ENCODE results near the gene OR2G6. TPM values are rescaled to one million over a fixed set of nuclear protein-coding genes. Genes with fewer than 3 reads are reported as not detected.
"Not testable (repeated sequence)": the region's sequence is repeated elsewhere in the genome, so short reads cannot be mapped to it uniquely, and the experiment has no call there.

The OR2G6 gene
- total RNA-seq (2021) (not detected in 2 replicates), Bru-seq, nascent RNA (not detected), BruChase-seq, experiment 1, labeled RNA remaining after a 2-hour chase (percentile 2 among the genes with signal in this experiment), BruChase-seq, experiment 2, labeled RNA remaining after a 6-hour chase (not detected)
- long read RNA-seq: 0 reads

GRCh38 chr1:248507773-248508172, at the start of gene OR2G6:
Gene OR2G6, plus strand, starts transcription at chr1:248508073. Its CDS starts 13,574 bp downstream, at chr1:248521647.
- H3K4me3 ChIP-seq; H3K9me3 ChIP-seq (ENCODE audit: insufficient read depth, low read depth); H3F3A ChIP-seq (ENCODE audit: insufficient read depth, low read depth); H2AFZ ChIP-seq; H3K36me3 ChIP-seq (ENCODE audit: low read depth); POLR2A ChIA-PET (ENCODE audit: unreplicated experiment); H4K20me1 ChIP-seq (ENCODE audit: insufficient read depth); CTCF ChIA-PET; H3K27me3 ChIP-seq (ENCODE audit: insufficient read depth, low read depth); H3K4me1 ChIP-seq (replicated peaks; ENCODE audit: insufficient read depth); intact Hi-C loops (cut with micrococcal nuclease; ENCODE audit: unreplicated experiment); DNase-seq; H3K27ac ChIP-seq; H3K79me2 ChIP-seq (ENCODE audit: low read depth); H3K9me2 ChIP-seq (ENCODE audit: insufficient read depth); H3K4me2 ChIP-seq; BruUV-seq (replicated peaks): not testable (repeated sequence)

GRCh38 chr1:248459117-248459516, 48.8 kb upstream of the OR2G6 start:
- POLR2A ChIA-PET (ENCODE audit: unreplicated experiment); CTCF ChIA-PET; intact Hi-C loops (cut with micrococcal nuclease; ENCODE audit: unreplicated experiment); H3K36me3 ChIP-seq (ENCODE audit: low read depth); H3K9me2 ChIP-seq (ENCODE audit: insufficient read depth); H3K4me2 ChIP-seq; BruUV-seq (replicated peaks); DNase-seq; H3K4me3 ChIP-seq; H3K9me3 ChIP-seq (ENCODE audit: insufficient read depth, low read depth); H2AFZ ChIP-seq; H3K79me2 ChIP-seq (ENCODE audit: low read depth); H3K27ac ChIP-seq; H4K20me1 ChIP-seq (ENCODE audit: insufficient read depth); H3K27me3 ChIP-seq (ENCODE audit: insufficient read depth, low read depth); H3K4me1 ChIP-seq (replicated peaks; ENCODE audit: insufficient read depth); H3F3A ChIP-seq (ENCODE audit: insufficient read depth, low read depth): not testable (repeated sequence)

- TF ChIP-seq CTCF (conservative IDR thresholded peaks at IDR 0.05): no peak
- no peak for TF ChIP-seq EZH2 (IDR thresholded peaks at IDR 0.05; ENCODE audit: low read depth)
These were observed 36.7 kb upstream of the OR2G6 start for GRCh38 chr1:248471154-248471553.

GRCh38 chr1:248472111-248472510, 35.8 kb upstream of the OR2G6 start:
- DNase-seq; H3F3A ChIP-seq (ENCODE audit: insufficient read depth, low read depth); H3K4me1 ChIP-seq (replicated peaks; ENCODE audit: insufficient read depth); H3K9me3 ChIP-seq (ENCODE audit: insufficient read depth, low read depth); H2AFZ ChIP-seq; H4K20me1 ChIP-seq (ENCODE audit: insufficient read depth); H3K27me3 ChIP-seq (ENCODE audit: insufficient read depth, low read depth); H3K79me2 ChIP-seq (ENCODE audit: low read depth); H3K9me2 ChIP-seq (ENCODE audit: insufficient read depth); H3K4me3 ChIP-seq; BruUV-seq (replicated peaks); H3K36me3 ChIP-seq (ENCODE audit: low read depth); POLR2A ChIA-PET (ENCODE audit: unreplicated experiment); CTCF ChIA-PET; H3K4me2 ChIP-seq; H3K27ac ChIP-seq; intact Hi-C loops (cut with micrococcal nuclease; ENCODE audit: unreplicated experiment): not testable (repeated sequence)

More at GRCh38 chr1:248471154-248471553, 36.7 kb upstream of the OR2G6 start:
- no peaks in the 10 kb centered on the region for H3K9me3 ChIP-seq (ENCODE audit: insufficient read depth, low read depth)
- intact Hi-C loops (cut with micrococcal nuclease; ENCODE audit: unreplicated experiment): no loop called here
- H3F3A ChIP-seq (ENCODE audit: insufficient read depth, low read depth): no peaks in the 10 kb centered on the region
- POLR2A ChIA-PET (ENCODE audit: unreplicated experiment): no interaction called here
- no peak for DNase-seq
- no peaks in the 10 kb centered on the region for H3K36me3 ChIP-seq (ENCODE audit: low read depth)
- H2AFZ ChIP-seq: no peak overlapping the region
- H3K4me2 ChIP-seq: no peak overlapping the region
- H3K9me2 ChIP-seq (ENCODE audit: insufficient read depth): no peaks in the 10 kb centered on the region
- H3K27me3 ChIP-seq (ENCODE audit: insufficient read depth, low read depth): no peaks in the 10 kb centered on the region
- no TSS peak for BruUV-seq (replicated peaks)
- H3K4me1 ChIP-seq (replicated peaks; ENCODE audit: insufficient read depth): no peaks in the 10 kb centered on the region
- no peaks in the 10 kb centered on the region for H3K79me2 ChIP-seq (ENCODE audit: low read depth)
- H3K4me3 ChIP-seq: no peak overlapping the region
- H4K20me1 ChIP-seq (ENCODE audit: insufficient read depth): no peaks in the 10 kb centered on the region
- CTCF ChIA-PET: no interaction called here
- H3K27ac ChIP-seq: no peak overlapping the region

GRCh38 chr1:248473051-248473450, 34.8 kb upstream of the OR2G6 start, which contains the start of gene OR2T3:
Gene OR2T3, plus strand, starts transcription at chr1:248473351. Its CDS starts 0 bp downstream, at chr1:248473351.
- H3K36me3 ChIP-seq (ENCODE audit: low read depth); H3K9me2 ChIP-seq (ENCODE audit: insufficient read depth); DNase-seq; H4K20me1 ChIP-seq (ENCODE audit: insufficient read depth); H3K4me2 ChIP-seq; H3K27ac ChIP-seq; BruUV-seq (replicated peaks); CTCF ChIA-PET; H3K27me3 ChIP-seq (ENCODE audit: insufficient read depth, low read depth); H2AFZ ChIP-seq; H3K4me3 ChIP-seq; H3K4me1 ChIP-seq (replicated peaks; ENCODE audit: insufficient read depth); intact Hi-C loops (cut with micrococcal nuclease; ENCODE audit: unreplicated experiment); H3F3A ChIP-seq (ENCODE audit: insufficient read depth, low read depth); POLR2A ChIA-PET (ENCODE audit: unreplicated experiment); H3K79me2 ChIP-seq (ENCODE audit: low read depth); H3K9me3 ChIP-seq (ENCODE audit: insufficient read depth, low read depth): not testable (repeated sequence)

GRCh38 chr1:248475660-248476059, 32.2 kb upstream of the OR2G6 start:
- H3K9me2 ChIP-seq (ENCODE audit: insufficient read depth); H3K27me3 ChIP-seq (ENCODE audit: insufficient read depth, low read depth); CTCF ChIA-PET; H3K27ac ChIP-seq; H4K20me1 ChIP-seq (ENCODE audit: insufficient read depth); H3K36me3 ChIP-seq (ENCODE audit: low read depth); H3K79me2 ChIP-seq (ENCODE audit: low read depth); BruUV-seq (replicated peaks); DNase-seq; H3K4me3 ChIP-seq; H3K4me1 ChIP-seq (replicated peaks; ENCODE audit: insufficient read depth); POLR2A ChIA-PET (ENCODE audit: unreplicated experiment); H2AFZ ChIP-seq; intact Hi-C loops (cut with micrococcal nuclease; ENCODE audit: unreplicated experiment); H3K4me2 ChIP-seq; H3F3A ChIP-seq (ENCODE audit: insufficient read depth, low read depth); H3K9me3 ChIP-seq (ENCODE audit: insufficient read depth, low read depth): not testable (repeated sequence)

Measured in PC-9 (cell line).